MM.1S (cell line): Measurements from ENCODE around the gene TNFRSF9.

Source experiments
- DNase-seq: peaks from one replicate; pipeline ENCODE4 v3.0.0-alpha.2; 2015
- H2AFZ ChIP-seq: fragments of 300-600 bp; sonication (generic); 2 replicates; pipeline ENCODE4 v1.6.0; 2016; ENCODE audit warnings: antibody characterized with exemption, low read length
- H3F3A ChIP-seq: fragments of 300-600 bp; sonication (generic); 2 replicates; pipeline ENCODE4 v1.6.1; 2016; ENCODE audit warnings: mild to moderate bottlenecking, antibody characterized with exemption, low read length, moderate library complexity, mixed read lengths; ENCODE audit not compliant: insufficient read depth
- H3K27ac ChIP-seq: fragments of 300-600 bp; sonication (generic); 2 replicates; pipeline ENCODE4 v1.5.1; 2016; ENCODE audit warnings: mild to moderate bottlenecking, low read length
- H3K27me3 ChIP-seq: fragments of 300-600 bp; sonication (generic); replicated peaks from 2 replicates; pipeline ENCODE4 v1.6.0; 2016; ENCODE audit warnings: low read length; ENCODE audit not compliant: insufficient read depth
- H3K36me3 ChIP-seq: fragments of 300-600 bp; sonication (generic); replicated peaks from 2 replicates; pipeline ENCODE4 v1.6.1; 2016; ENCODE audit warnings: mild to moderate bottlenecking, low read length, mixed read lengths; ENCODE audit not compliant: insufficient read depth
- H3K4me1 ChIP-seq: fragments of 300-600 bp; sonication (generic); 2 replicates; pipeline ENCODE4 v1.6.1; 2016; ENCODE audit warnings: low read length, mixed read lengths
- H3K4me2 ChIP-seq: fragments of 300-600 bp; sonication (generic); 2 replicates; pipeline ENCODE4 v1.6.0; 2016; ENCODE audit warnings: low read depth, low read length
- H3K4me3 ChIP-seq: fragments of 300-600 bp; sonication (generic); 2 replicates; pipeline ENCODE4 v1.5.1; 2016; ENCODE audit warnings: low read length, mixed read lengths
- H3K79me2 ChIP-seq: fragments of 300-600 bp; sonication (generic); 2 replicates; pipeline ENCODE4 v1.6.1; 2016; ENCODE audit warnings: mixed run types, low read length, mixed read lengths
- H3K9ac ChIP-seq: fragments of 300-600 bp; sonication (generic); 2 replicates; pipeline ENCODE4 v1.6.1; 2016; ENCODE audit warnings: low read length, mixed read lengths
- H3K9me2 ChIP-seq: fragments of 300-600 bp; sonication (generic); replicated peaks from 2 replicates; pipeline ENCODE4 v1.6.1; 2016; ENCODE audit warnings: mild to moderate bottlenecking, low read length, mixed read lengths; ENCODE audit not compliant: insufficient read depth
- H3K9me3 ChIP-seq: fragments of 300-600 bp; sonication (generic); replicated peaks from 2 replicates; pipeline ENCODE4 v1.6.1; 2016; ENCODE audit warnings: mild to moderate bottlenecking, low read length, mixed read lengths; ENCODE audit not compliant: insufficient read depth
- H4K20me1 ChIP-seq: fragments of 300-600 bp; sonication (generic); 2 replicates; pipeline ENCODE4 v1.6.1; 2016; ENCODE audit warnings: mild to moderate bottlenecking, low read length, moderate library complexity, mixed read lengths; ENCODE audit not compliant: insufficient read depth
- CTCF ChIP-seq: fragments of 300-600 bp; sonication (generic); IDR thresholded peaks from 2 replicates; pipeline ENCODE4 v1.5.1; 2016; ENCODE audit warnings: antibody characterized with exemption, low read length, mixed read lengths
- EZH2 ChIP-seq: fragments of 300-600 bp; sonication (generic); optimal IDR thresholded peaks from 2 replicates; pipeline ENCODE3; 2017; ENCODE audit warnings: low read depth, mild to moderate bottlenecking, antibody characterized with exemption, low read length, mixed read lengths
- EZH2phosphoT487 ChIP-seq: fragments of 300-600 bp; sonication (generic); IDR thresholded peaks from 2 replicates; pipeline ENCODE4 v1.6.1; 2018; ENCODE audit warnings: antibody characterized with exemption, low read length

The TNFRSF9 gene

GRCh38 chr1:7973086-7973485, 32.4 kb upstream of the TNFRSF9 start:
- no peaks in the 10 kb centered on the region for H3K79me2 ChIP-seq
- H3F3A ChIP-seq = no peaks in the 10 kb centered on the region
- H3K9ac ChIP-seq = no peak overlapping the region
- H3K9me3 ChIP-seq = no peaks in the 10 kb centered on the region
- H3K4me1 ChIP-seq = no peaks in the 10 kb centered on the region
- H3K27me3 ChIP-seq = no peaks in the 10 kb centered on the region
- H3K27ac ChIP-seq = no peak overlapping the region
- TF ChIP-seq EZH2phosphoT487 (no peak), CTCF (no peak), EZH2 (no peak)
- no peaks in the 10 kb centered on the region for H3K9me2 ChIP-seq
- DNase-seq = no peak
- H2AFZ ChIP-seq = no peak overlapping the region
- H3K4me3 ChIP-seq = no peak overlapping the region
- H3K4me2 ChIP-seq = no peak overlapping the region
- H3K36me3 ChIP-seq = 0 out of 2 replicates have a peak, but pooled peaks cover 6% of the 10 kb centered on the region
- no peaks in the 10 kb centered on the region for H4K20me1 ChIP-seq

GRCh38 chr1:7972285-7972684, 31.6 kb upstream of the TNFRSF9 start:
- no peak for TF ChIP-seq CTCF
- TF ChIP-seq EZH2phosphoT487 = no peak
- TF ChIP-seq EZH2 = no peak
- H3K36me3 ChIP-seq = 0 out of 2 replicates have a peak, but pooled peaks cover 6% of the 10 kb centered on the region
- DNase-seq = no peak
- H3K9me3 ChIP-seq = no peaks in the 10 kb centered on the region
- H3K9me2 ChIP-seq = no peaks in the 10 kb centered on the region
- no peak overlapping the region for H2AFZ ChIP-seq
- no peak overlapping the region for H3K4me3 ChIP-seq
- no peak overlapping the region for H3K4me2 ChIP-seq
- no peak overlapping the region for H3K27ac ChIP-seq
- no peaks in the 10 kb centered on the region for H3K4me1 ChIP-seq
- no peaks in the 10 kb centered on the region for H3K27me3 ChIP-seq
- H3F3A ChIP-seq = no peaks in the 10 kb centered on the region
- peaks cover 4% of the 10 kb centered on the region for H3K79me2 ChIP-seq
- no peaks in the 10 kb centered on the region for H4K20me1 ChIP-seq
- H3K9ac ChIP-seq = no peak overlapping the region

- Histone ChIP-seq H4K20me1 (no peaks in the 10 kb centered on the region), H3K9me3 (no peaks in the 10 kb centered on the region), H3K27me3 (no peaks in the 10 kb centered on the region), H3K4me2 (no peak overlapping the region), H3K4me3 (no peak overlapping the region), H3K9me2 (no peaks in the 10 kb centered on the region), H3F3A (no peaks in the 10 kb centered on the region), H2AFZ (no peak overlapping the region), H3K79me2 (peaks cover 11% of the 10 kb centered on the region), H3K27ac (no peak overlapping the region), H3K4me1 (no peaks in the 10 kb centered on the region), H3K9ac (no peak overlapping the region), H3K36me3 (0 out of 2 replicates have a peak, but pooled peaks cover 6% of the 10 kb centered on the region)
- TF ChIP-seq EZH2phosphoT487 = no peak
- no peak for TF ChIP-seq CTCF
- no peak for TF ChIP-seq EZH2
- DNase-seq = no peak
Measured at GRCh38 chr1:7971024-7971423, 30.4 kb upstream of the TNFRSF9 start.
